GM12878 (cell line): Measurements from ENCODE around the gene USP17L22.
"Not testable (repeated sequence)": the region's sequence is repeated elsewhere in the genome, so short reads cannot be mapped to it uniquely, and the experiment has no call there.

Source experiments
- EGR1 ChIP-seq, 2 experiments: IDR thresholded peaks; 1 replicate in 1 of 2; 2 replicates in 1 of 2; pipeline ENCODE4 v1.6.1; 2011 to 2012; ENCODE audit warnings: low read depth in 2 of 2, low read length in 2 of 2, borderline replicate concordance in 1 of 2, mild to moderate bottlenecking in 1 of 2, moderate library complexity in 1 of 2
- FOXK2 ChIP-seq: fragments of 450-650 bp; IDR thresholded peaks from 2 replicates; pipeline ENCODE4 v1.6.1; 2017; ENCODE audit warnings: mild to moderate bottlenecking, moderate library complexity
- JUND ChIP-seq: IDR thresholded peaks from 2 replicates; pipeline ENCODE4 v1.6.1; 2012; ENCODE audit warnings: low read depth, mild to moderate bottlenecking, low read length, improper control_type of control experiment, moderate library complexity
- POLR2A ChIP-seq: IDR thresholded peaks from 2 replicates; pipeline ENCODE4 v1.6.1; 2011; ENCODE audit warnings: low read depth, mild to moderate bottlenecking, low read length
- YY1 ChIP-seq: IDR thresholded peaks from 2 replicates; pipeline ENCODE4 v1.6.1; 2011; ENCODE audit warnings: low read depth, mild to moderate bottlenecking, low read length
- TF ChIP-seq, protein P1 (sequence below): fragments of 450-650 bp; IDR thresholded peaks from 2 replicates; pipeline ENCODE4 v1.6.1; 2017; ENCODE audit warnings: mild to moderate bottlenecking, moderate library complexity
- TF ChIP-seq, protein P2 (sequence below), 3 experiments: IDR thresholded peaks in 2 of 3; conservative IDR thresholded peaks in 1 of 3; 2 replicates each; pipeline ENCODE4 v1.5.1; 2011; ENCODE audit warnings: low read depth in 3 of 3, low read length in 3 of 3, mild to moderate bottlenecking in 3 of 3, control low read depth in 2 of 3, moderate library complexity in 2 of 3, inconsistent platforms in 1 of 3, mixed read lengths in 1 of 3; ENCODE audit not compliant: control insufficient read depth in 2 of 3, insufficient read depth in 1 of 3; ENCODE audit errors: extremely low read depth in 1 of 3
- TF ChIP-seq, protein P3 (sequence below): IDR thresholded peaks from 2 replicates; pipeline ENCODE4 v1.6.1; 2012; ENCODE audit warnings: low read depth, low read length, improper control_type of control experiment

DNA sequence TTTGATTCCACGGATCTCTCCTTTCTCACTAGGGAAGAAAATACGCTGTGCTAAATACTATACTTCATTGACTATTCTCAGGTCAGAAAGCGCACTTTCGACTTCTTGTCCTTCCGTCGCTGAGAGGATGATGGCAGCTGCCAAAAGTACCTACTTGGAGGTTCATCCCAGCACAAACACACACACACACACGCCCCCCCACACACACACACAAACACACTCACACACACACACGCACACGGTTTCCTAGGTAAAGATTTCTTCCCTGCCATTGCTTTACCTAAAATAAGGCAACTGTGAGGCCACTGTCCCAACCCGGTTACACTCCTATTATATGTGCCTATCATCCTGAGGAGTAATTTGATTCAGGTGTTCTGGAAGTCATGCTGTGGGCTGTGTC is 4.3 kb downstream of the USP17L22 start:
- TF ChIP-seq, protein P1, sequence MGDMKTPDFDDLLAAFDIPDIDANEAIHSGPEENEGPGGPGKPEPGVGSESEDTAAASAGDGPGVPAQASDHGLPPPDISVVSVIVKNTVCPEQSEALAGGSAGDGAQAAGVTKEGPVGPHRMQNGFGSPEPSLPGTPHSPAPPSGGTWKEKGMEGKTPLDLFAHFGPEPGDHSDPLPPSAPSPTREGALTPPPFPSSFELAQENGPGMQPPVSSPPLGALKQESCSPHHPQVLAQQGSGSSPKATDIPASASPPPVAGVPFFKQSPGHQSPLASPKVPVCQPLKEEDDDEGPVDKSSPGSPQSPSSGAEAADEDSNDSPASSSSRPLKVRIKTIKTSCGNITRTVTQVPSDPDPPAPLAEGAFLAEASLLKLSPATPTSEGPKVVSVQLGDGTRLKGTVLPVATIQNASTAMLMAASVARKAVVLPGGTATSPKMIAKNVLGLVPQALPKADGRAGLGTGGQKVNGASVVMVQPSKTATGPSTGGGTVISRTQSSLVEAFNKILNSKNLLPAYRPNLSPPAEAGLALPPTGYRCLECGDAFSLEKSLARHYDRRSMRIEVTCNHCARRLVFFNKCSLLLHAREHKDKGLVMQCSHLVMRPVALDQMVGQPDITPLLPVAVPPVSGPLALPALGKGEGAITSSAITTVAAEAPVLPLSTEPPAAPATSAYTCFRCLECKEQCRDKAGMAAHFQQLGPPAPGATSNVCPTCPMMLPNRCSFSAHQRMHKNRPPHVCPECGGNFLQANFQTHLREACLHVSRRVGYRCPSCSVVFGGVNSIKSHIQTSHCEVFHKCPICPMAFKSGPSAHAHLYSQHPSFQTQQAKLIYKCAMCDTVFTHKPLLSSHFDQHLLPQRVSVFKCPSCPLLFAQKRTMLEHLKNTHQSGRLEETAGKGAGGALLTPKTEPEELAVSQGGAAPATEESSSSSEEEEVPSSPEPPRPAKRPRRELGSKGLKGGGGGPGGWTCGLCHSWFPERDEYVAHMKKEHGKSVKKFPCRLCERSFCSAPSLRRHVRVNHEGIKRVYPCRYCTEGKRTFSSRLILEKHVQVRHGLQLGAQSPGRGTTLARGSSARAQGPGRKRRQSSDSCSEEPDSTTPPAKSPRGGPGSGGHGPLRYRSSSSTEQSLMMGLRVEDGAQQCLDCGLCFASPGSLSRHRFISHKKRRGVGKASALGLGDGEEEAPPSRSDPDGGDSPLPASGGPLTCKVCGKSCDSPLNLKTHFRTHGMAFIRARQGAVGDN, result not testable (repeated sequence)
- TF ChIP-seq, protein P2, sequence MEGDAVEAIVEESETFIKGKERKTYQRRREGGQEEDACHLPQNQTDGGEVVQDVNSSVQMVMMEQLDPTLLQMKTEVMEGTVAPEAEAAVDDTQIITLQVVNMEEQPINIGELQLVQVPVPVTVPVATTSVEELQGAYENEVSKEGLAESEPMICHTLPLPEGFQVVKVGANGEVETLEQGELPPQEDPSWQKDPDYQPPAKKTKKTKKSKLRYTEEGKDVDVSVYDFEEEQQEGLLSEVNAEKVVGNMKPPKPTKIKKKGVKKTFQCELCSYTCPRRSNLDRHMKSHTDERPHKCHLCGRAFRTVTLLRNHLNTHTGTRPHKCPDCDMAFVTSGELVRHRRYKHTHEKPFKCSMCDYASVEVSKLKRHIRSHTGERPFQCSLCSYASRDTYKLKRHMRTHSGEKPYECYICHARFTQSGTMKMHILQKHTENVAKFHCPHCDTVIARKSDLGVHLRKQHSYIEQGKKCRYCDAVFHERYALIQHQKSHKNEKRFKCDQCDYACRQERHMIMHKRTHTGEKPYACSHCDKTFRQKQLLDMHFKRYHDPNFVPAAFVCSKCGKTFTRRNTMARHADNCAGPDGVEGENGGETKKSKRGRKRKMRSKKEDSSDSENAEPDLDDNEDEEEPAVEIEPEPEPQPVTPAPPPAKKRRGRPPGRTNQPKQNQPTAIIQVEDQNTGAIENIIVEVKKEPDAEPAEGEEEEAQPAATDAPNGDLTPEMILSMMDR (IDR thresholded peaks at IDR 0.05 in 2 of 3, conservative IDR thresholded peaks at IDR 0.05 in 1 of 3; ENCODE audit: control insufficient read depth in 2 of 3, extremely low read depth in 1 of 3, insufficient read depth in 1 of 3, low read depth in 3 of 3, low read length in 3 of 3), result not testable (repeated sequence)
- not testable (repeated sequence) for TF ChIP-seq FOXK2; JUND; POLR2A; YY1; EGR1 (IDR thresholded peaks at IDR 0.05; ENCODE audit: borderline replicate concordance in 1 of 2, low read depth in 2 of 2, low read length in 2 of 2)
- TF ChIP-seq, protein P3, sequence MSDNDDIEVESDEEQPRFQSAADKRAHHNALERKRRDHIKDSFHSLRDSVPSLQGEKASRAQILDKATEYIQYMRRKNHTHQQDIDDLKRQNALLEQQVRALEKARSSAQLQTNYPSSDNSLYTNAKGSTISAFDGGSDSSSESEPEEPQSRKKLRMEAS, result not testable (repeated sequence)
